K562 (cell line): Measurements from ENCODE around the gene NBPF3. TPM values are rescaled to one million over a fixed set of nuclear protein-coding genes. Genes with fewer than 3 reads are reported as not detected.
A peak's percentile ranks its signal among the peaks of the same experiment; 100 is the strongest.

Source experiments
- BDP1 ChIP-seq: IDR thresholded peaks from 3 replicates; pipeline ENCODE4 v1.6.1; 2011; ENCODE audit not compliant: insufficient read length, insufficient read depth
- EGR1 ChIP-seq: fragments of 450-650 bp; conservative IDR thresholded peaks from 2 replicates; pipeline ENCODE4 v1.6.1; 2017; ENCODE audit warnings: mild to moderate bottlenecking
- FOXP1 ChIP-seq: sonication (generic); formaldehyde crosslinking; IDR thresholded peaks from 2 replicates; pipeline ENCODE4 v1.8.0; 2022; ENCODE audit warnings: mild to moderate bottlenecking, missing genetic modification reagents
- STAT5A ChIP-seq: IDR thresholded peaks from 2 replicates; pipeline ENCODE4 v1.6.1; 2012; ENCODE audit warnings: low read length, inconsistent platforms, borderline replicate concordance
- TEAD4 ChIP-seq, 2 experiments: sonication (generic) in 1 of 2; formaldehyde crosslinking in 1 of 2; IDR thresholded peaks; 2 replicates each; pipeline versions ENCODE4 v1.6.1 to v1.8.0; 2012 to 2022; ENCODE audit warnings: borderline replicate concordance in 1 of 2, inconsistent platforms in 1 of 2, low read length in 1 of 2, mild to moderate bottlenecking in 1 of 2, missing genetic modification reagents in 1 of 2
- polyA plus RNA-seq, 8 experiments: library from polyadenylated mRNA; depleted of rRNA in 4 of 8; stranded (reverse) in 5 of 8; unstranded in 3 of 8; fragments of >200 nt; fragmentation: Nextera tagmentation in 2 of 8; fragmentation: Illumina TruSeq in 1 of 8; extraction: Ambion mirVana in 2 of 8; extraction: Trizol in 1 of 8; gene quantifications; 2 replicates each; pipeline versions ENCODE4 v1.2.1 to v1.2.3, GENCODE V29; 2011 to 2014; ENCODE audit warnings: inconsistent platforms in 1 of 8, missing spikeins in 1 of 8
- total RNA-seq, 7 experiments: library from RNA; depleted of rRNA in 6 of 7; stranded (reverse); fragments of >200 nt in 6 of 7; fragmentation: Illumina TruSeq in 2 of 7; extraction: Trizol in 2 of 7; gene quantifications; 2 replicates each; pipeline versions ENCODE4 v1.2.1 to v1.2.3, GENCODE V29; 2011 to 2021; ENCODE audit warnings: low replicate concordance in 1 of 7
- TF ChIP-seq, protein P1 (sequence below): fragments of 150-350 bp; conservative IDR thresholded peaks from 2 replicates; pipeline ENCODE4 v1.6.1; 2014; ENCODE audit warnings: low read length
- TF ChIP-seq, protein P2 (sequence below): sonication (generic); formaldehyde crosslinking; IDR thresholded peaks from 2 replicates; pipeline ENCODE4 v1.8.0; 2022; ENCODE audit warnings: mild to moderate bottlenecking, missing genetic modification reagents
- TF ChIP-seq, protein P3 (sequence below): fragments of 450-650 bp; IDR thresholded peaks from 2 replicates; pipeline ENCODE4 v1.6.1; 2016; ENCODE audit warnings: low read depth

NBPF3 gene
- total and polyA plus RNA-seq, 9 of the 15 experiments (the other 6 are each of a cell fraction or from before 2014, with no cell fraction given): 1.5 to 7.3 (median 5.4) TPM

DNA sequence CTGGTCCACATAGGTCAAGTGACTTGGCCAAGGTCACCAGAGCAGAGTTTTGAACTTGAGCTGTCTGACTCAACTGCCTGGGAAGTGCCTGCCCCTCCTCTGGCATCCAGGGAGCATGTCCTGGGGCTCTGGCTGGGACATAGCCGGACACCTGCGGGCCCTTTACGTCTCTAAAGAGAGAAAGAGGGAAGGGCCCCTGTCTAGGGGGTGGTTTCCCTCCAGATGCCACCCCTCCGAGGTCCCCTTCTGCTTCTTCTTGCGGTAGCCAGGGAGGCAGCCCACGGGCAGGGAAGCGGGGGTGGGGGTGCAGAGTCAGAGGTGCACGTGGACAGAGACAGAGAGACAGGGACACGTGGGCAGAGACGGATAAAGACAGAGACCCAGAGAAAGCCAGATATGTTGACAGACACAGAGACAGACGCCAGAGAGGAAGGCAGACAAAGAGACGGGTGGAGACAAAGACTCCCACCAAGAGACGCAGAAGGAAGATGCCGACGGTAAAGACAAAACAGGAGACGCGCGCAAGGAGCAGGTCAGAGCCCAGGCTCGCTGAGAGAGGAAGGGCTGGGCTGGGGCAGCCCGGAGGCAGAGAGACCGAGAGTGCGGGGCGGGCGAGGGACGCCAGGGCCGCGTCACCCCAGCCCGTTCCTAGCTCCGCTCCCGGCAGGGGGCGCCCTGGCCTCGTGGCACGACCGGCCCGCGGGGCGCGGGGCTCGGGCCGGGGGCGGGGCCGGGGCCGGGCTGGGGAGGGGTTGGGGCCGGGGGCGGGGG, 68.8 kb downstream of the NBPF3 start (continued):
- TF ChIP-seq, protein P1, sequence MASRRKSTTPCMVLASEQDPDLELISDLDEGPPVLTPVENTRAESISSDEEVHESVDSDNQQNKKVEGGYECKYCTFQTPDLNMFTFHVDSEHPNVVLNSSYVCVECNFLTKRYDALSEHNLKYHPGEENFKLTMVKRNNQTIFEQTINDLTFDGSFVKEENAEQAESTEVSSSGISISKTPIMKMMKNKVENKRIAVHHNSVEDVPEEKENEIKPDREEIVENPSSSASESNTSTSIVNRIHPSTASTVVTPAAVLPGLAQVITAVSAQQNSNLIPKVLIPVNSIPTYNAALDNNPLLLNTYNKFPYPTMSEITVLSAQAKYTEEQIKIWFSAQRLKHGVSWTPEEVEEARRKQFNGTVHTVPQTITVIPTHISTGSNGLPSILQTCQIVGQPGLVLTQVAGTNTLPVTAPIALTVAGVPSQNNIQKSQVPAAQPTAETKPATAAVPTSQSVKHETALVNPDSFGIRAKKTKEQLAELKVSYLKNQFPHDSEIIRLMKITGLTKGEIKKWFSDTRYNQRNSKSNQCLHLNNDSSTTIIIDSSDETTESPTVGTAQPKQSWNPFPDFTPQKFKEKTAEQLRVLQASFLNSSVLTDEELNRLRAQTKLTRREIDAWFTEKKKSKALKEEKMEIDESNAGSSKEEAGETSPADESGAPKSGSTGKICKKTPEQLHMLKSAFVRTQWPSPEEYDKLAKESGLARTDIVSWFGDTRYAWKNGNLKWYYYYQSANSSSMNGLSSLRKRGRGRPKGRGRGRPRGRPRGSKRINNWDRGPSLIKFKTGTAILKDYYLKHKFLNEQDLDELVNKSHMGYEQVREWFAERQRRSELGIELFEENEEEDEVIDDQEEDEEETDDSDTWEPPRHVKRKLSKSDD: no peak
- TF ChIP-seq, protein P2, sequence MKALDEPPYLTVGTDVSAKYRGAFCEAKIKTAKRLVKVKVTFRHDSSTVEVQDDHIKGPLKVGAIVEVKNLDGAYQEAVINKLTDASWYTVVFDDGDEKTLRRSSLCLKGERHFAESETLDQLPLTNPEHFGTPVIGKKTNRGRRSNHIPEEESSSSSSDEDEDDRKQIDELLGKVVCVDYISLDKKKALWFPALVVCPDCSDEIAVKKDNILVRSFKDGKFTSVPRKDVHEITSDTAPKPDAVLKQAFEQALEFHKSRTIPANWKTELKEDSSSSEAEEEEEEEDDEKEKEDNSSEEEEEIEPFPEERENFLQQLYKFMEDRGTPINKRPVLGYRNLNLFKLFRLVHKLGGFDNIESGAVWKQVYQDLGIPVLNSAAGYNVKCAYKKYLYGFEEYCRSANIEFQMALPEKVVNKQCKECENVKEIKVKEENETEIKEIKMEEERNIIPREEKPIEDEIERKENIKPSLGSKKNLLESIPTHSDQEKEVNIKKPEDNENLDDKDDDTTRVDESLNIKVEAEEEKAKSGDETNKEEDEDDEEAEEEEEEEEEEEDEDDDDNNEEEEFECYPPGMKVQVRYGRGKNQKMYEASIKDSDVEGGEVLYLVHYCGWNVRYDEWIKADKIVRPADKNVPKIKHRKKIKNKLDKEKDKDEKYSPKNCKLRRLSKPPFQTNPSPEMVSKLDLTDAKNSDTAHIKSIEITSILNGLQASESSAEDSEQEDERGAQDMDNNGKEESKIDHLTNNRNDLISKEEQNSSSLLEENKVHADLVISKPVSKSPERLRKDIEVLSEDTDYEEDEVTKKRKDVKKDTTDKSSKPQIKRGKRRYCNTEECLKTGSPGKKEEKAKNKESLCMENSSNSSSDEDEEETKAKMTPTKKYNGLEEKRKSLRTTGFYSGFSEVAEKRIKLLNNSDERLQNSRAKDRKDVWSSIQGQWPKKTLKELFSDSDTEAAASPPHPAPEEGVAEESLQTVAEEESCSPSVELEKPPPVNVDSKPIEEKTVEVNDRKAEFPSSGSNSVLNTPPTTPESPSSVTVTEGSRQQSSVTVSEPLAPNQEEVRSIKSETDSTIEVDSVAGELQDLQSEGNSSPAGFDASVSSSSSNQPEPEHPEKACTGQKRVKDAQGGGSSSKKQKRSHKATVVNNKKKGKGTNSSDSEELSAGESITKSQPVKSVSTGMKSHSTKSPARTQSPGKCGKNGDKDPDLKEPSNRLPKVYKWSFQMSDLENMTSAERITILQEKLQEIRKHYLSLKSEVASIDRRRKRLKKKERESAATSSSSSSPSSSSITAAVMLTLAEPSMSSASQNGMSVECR (CRISPR knock-in tag): peak; percentile 41; the same call in 1 of the 2 replicates
- TF ChIP-seq, protein P3, sequence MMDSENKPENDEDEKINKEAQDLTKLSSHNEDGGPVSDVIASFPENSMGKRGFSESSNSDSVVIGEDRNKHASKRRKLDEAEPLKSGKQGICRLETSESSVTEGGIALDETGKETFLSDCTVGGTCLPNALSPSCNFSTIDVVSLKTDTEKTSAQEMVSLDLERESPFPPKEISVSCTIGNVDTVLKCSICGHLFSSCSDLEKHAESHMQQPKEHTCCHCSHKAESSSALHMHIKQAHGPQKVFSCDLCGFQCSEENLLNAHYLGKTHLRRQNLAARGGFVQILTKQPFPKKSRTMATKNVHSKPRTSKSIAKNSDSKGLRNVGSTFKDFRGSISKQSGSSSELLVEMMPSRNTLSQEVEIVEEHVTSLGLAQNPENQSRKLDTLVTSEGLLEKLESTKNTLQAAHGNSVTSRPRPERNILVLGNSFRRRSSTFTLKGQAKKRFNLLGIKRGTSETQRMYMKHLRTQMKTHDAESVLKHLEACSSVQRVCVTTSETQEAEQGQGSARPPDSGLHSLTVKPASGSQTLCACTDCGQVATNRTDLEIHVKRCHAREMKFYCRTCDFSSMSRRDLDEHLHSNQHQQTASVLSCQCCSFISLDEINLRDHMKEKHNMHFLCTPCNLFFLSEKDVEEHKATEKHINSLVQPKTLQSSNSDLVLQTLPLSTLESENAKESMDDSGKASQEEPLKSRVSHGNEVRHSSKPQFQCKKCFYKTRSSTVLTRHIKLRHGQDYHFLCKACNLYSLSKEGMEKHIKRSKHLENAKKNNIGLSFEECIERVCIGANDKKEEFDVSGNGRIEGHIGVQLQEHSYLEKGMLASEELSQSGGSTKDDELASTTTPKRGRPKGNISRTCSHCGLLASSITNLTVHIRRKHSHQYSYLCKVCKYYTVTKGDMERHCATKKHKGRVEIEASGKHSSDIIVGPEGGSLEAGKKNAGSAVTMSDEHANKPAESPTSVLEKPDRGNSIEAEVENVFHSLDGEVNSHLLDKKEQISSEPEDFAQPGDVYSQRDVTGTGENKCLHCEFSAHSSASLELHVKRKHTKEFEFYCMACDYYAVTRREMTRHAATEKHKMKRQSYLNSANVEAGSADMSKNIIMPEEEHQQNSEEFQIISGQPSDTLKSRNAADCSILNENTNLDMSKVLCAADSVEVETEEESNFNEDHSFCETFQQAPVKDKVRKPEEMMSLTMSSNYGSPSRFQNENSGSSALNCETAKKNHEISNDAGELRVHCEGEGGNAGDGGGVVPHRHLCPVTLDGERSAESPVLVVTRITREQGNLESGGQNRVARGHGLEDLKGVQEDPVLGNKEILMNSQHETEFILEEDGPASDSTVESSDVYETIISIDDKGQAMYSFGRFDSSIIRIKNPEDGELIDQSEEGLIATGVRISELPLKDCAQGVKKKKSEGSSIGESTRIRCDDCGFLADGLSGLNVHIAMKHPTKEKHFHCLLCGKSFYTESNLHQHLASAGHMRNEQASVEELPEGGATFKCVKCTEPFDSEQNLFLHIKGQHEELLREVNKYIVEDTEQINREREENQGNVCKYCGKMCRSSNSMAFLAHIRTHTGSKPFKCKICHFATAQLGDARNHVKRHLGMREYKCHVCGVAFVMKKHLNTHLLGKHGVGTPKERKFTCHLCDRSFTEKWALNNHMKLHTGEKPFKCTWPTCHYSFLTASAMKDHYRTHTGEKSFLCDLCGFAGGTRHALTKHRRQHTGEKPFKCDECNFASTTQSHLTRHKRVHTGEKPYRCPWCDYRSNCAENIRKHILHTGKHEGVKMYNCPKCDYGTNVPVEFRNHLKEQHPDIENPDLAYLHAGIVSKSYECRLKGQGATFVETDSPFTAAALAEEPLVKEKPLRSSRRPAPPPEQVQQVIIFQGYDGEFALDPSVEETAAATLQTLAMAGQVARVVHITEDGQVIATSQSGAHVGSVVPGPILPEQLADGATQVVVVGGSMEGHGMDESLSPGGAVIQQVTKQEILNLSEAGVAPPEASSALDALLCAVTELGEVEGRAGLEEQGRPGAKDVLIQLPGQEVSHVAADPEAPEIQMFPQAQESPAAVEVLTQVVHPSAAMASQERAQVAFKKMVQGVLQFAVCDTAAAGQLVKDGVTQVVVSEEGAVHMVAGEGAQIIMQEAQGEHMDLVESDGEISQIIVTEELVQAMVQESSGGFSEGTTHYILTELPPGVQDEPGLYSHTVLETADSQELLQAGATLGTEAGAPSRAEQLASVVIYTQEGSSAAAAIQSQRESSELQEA: no peak
- TF ChIP-seq EGR1 (0 out of 2 replicates have a peak, but pooled peaks have one; percentile 21), BDP1 (no peak), FOXP1 (peak; percentile 90), STAT5A (no peak), TEAD4 (IDR thresholded peaks at IDR 0.05; ENCODE audit: low read length) (no peak), TEAD4 (CRISPR knock-in tag; IDR thresholded peaks at IDR 0.05; ENCODE audit: borderline replicate concordance) (peak; percentile 48; the same call in 1 of the 2 replicates)
